Stimulated activated CD4-positive, alpha-beta T cell treated with anti-CD3 and anti-CD28 coated beads, TNF-alpha, amount 100 ng/mL, for 1 hour (primary cell): Measurements from ENCODE around the gene TRIO.

Experiments
- DNase-seq, 3 donors: peaks; one replicate each; pipeline ENCODE4 v3.0.0-alpha.2; 2020; ENCODE audit warnings: low read depth in 3 of 3, low spot score in 1 of 3

TRIO gene

DNA sequence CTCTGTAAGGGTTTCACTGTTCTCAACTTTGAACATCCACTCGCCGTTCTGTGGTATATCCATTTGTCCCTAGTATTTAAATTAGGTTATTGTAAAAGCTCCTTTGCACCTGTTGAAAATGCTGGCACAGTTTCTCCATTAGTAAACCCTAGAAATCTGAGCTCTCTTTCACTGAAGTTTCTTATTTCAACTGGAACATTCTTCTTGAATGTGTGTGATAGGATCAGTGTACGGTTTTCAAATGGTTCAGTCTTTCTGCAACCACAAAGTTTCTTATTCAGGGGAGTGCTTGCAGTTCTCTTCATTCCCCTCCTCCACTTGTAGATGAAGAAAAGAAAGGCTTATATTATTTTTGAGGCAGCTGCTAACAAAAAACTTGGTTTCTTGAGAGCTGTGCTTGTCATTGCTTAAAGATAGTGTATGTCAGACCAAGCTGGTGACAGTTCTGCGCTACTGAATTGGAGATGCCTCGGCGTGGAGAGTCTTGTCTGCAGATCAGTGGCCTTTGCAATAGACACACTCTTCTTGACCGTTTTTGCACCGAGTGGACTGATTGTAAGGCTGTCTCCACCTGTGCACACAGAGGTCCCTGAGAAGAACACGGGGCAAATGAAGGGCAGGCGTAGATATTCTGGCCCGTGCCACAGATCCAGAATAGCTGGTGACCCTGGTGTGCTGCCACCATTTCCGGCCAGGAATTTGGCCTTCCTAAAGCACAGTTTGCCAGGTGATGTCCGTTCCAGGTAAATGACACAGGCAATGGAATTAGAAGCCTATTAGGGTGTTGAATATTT lies 102.2 kb downstream of the TRIO start:
- no peak for DNase-seq

DNA sequence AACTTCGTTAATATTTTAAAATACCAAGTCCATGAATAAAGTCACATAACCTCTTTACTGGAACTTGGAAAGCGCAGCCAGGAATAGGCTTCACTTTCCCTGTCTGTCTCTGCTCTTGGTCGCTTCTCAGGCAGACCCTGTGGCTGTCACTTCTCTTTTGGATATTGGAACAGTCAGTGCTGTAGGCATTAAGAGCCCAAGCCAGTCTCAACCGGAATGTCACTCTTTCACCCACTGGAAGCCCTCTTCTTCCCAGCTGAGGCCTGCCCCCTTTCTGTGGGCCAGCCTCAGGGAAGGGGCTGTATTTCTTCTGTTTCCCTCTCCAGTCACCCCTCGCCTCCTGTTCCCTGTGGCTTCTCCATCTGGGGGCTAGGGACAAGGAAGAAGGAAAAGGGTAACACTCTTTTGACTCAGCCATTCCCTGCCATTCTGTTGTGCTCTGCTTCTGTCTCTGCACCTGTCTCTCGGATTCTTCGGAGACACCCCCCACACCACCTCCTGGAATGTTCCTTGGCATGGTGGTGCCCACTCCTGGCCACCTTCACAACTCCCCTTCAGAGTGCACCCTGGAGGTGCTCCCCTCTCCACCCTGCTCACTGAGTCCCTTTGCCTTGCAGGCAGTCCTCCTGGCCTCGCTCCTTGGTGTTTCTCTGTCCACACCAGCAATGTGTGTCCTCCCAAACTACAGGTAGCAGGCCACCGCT lies 103.4 kb downstream of the TRIO start:
- no peak for DNase-seq

DNA sequence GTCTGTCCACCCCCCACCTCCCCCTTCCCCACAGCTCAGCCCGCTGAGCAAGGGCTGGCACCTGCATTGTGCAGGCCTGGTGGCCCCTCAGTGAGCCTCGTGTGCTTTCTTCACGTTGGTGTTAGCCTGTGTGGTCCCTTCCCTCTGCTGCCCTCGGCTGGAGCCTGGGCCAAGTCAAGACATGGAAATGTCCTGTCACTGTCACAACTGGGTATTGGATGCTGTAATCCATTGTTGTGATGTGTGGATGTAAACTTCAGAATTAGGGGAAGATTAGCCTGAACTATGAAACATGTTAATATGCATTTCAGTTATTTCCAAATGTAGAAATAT lies 103.9 kb downstream of the TRIO start:
- no peak for DNase-seq

DNA sequence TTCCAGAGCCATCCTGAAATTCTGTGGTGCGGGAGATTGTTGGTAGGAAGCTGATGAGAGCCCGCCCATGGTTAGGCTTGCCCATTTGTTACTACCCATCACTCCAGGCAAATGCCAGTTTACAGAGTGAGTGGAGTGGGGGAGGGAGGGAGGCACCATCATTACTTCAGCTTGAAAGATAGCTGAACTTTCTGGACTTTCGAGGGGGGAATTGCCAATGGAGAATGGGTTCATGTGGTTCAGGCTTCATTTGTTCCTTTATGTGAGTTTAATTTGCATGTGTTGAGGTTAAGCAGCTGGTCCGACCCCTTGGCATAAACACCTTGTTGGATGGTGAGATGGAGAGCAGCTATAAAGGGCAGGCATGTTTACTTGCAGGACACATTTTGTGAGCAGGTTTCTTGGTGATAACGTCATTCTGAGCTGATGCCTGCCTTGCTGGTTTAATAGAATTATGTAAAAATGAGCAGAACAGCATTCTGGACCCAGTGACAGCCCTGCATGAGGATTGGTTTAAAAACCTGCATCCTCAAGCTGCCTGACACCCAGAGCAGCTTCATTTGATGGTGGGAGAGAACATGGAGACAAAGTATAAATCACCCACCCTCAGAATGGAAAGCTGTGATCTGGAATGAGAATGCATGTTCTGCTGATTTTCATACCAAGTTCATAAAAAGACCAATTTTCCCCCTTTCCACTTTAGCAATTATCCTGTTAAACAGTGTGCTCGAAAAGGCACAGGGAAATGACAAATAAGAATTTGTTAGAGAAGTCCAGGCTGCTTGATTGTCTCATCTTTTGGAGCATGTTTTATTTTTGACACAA lies 106.3 kb downstream of the TRIO start:
- no peak for DNase-seq

DNA sequence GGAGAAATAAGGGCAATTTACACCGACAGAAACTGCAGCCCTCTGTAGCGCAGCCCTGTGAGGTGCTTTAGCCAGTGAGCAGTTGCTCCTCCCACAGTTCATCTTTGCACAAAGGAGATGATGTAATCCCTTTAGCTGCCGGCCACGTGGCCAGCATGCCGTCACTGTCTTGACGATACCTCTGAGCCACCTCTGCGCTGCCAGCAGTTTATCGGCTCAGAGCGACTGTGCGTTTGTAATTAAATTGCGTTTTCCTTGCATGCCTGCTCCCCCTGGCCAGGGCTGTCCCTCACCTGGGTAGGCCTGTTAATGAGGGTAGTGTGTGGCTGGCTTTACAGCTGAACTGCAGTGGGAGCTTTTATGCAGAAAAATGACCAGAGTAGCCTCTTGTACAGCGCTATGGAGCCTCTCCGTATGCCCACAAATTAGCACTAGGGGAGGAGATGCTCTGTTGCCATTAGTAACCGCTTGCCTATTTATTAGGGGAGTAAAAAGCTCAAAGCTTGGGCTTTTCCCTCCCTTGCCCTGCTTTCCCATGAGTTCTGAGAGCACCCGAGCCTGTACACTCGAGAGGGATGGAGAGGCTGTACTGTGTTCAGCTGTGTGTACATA lies 107.0 kb downstream of the TRIO start:
- DNase-seq: no peak

DNA sequence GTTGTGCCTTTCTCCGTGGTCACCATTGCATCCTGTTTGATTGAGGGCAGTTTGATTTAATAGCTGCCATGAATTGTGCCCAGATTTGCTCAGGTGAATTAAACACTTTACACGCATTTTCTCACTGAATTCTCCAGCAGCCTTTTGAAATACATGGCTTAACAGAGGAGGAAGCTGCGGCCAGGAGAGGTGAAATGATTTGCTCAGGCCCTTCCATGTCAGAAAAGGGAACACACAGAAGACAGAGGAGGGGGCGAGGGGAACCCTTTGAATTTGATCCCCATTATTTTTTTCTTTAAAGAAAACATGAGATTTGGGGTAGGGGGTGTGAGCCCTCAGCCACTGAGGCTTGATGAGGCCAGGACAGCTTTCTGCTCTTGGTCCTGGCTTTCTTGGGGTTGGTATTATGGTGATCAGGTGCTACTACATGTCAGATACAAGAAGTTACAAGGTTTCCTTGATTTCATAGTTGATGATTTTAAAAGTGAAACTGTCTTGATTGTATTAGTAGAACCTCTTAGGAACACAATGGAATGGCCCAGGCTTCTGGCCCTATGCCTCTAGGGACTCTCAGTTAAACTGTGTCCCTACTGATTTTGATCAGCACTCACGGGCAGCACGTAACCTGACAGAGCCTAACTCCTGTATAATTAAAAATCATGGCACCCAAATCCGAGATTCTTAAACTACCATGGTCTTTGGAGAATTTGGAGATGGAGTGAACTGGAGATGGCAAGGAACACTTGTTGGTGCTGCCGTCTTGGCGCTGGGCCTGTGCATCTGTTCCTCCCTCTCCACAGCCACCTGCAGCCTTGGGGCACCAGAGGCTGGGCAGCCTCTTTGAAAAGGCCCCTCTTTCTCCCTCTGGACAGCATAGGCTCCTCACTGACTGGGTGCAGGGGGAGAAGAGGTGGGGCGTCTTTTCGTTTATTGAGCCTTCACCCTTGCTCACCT lies 107.9 kb downstream of the TRIO start:
- no peak for DNase-seq

DNA sequence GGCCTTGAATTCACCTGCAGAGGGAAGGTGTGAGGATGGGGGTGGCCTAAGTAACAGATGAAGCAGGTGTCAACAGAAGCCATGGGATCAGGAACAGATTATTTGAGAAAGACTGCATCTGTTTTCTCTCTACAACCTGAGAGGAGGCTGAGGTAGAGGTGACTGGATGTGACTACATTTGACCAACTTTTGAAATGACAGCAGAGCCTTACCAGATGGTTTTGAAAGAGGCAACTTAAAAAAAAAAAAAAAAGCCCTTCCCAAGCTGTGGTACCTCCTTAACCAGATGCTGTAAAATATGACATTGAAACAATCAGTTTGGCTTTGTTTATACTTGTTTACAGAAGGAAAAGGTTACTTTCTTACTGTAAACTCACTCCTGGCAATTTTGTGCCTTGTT lies 108.6 kb downstream of the TRIO start:
- DNase-seq: no peak

DNA sequence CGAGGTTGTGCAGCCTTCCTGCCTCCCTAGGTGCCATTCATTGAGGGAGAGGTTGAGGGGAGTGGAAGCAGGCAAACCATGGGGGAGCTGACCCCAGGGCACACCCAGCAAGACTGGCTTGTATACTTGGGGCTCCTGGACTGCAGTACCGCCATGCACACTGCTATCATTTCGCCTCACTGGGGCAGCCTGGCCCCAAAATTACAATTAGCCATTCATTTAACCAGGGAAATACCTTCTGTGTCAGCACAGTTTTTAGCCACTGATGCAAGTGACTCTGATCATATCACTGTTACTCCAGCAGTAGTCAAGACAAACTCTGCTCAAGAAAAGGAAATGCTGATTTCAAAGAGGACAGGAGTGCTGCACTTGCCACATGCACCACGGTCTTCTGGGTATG lies 109.7 kb downstream of the TRIO start:
- DNase-seq: no peak

DNA sequence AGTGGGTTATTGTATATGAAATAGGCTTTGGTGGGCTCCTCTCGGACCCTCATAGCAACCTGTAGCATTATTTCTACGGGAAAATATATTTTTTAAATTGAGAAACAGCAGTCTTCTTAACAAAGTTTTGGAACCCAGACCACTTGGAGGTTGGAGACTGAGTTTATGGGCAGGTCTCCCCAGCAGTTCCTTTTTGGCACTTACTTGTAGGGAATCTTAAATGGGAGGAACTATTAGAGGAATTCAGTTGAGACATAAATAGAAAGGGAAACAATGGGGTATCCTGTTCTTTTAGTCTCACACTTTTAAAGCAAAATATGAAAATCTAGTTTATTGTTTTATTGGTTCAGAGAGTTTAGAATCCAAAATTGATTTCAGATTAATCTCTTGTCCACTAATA lies 111.5 kb downstream of the TRIO start:
- no peak for DNase-seq

DNA sequence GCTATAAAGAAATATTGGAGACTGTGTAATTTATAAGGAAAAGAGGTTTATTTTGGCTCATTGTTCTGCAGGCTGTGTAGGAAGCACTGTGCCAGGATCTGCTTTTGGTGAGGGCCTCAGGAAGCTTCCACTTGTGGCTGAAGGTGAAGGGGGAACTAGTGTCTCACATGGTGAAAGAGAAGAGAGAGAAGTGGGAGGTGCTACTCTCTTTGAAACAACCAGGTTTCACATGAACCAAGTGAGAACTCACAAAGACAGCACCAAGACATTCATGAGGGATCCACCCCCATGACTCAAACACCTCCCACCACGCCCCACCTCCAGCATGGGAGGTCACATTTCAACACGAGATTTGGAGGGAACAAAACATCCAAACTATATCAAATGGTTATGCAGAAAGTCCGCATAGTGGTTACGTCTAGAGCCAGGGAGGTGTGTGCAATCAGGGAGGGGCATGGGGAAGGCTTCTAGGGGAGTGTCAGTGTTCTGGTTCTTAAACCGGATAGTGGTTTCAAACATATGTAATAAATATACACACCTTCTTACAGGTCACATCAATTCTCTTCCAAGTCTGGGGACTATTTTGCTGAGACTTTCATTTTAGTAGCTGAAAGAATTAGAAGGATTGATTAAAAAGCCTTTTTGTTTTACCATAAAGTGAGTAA lies 113.0 kb downstream of the TRIO start:
- no peak for DNase-seq

DNA sequence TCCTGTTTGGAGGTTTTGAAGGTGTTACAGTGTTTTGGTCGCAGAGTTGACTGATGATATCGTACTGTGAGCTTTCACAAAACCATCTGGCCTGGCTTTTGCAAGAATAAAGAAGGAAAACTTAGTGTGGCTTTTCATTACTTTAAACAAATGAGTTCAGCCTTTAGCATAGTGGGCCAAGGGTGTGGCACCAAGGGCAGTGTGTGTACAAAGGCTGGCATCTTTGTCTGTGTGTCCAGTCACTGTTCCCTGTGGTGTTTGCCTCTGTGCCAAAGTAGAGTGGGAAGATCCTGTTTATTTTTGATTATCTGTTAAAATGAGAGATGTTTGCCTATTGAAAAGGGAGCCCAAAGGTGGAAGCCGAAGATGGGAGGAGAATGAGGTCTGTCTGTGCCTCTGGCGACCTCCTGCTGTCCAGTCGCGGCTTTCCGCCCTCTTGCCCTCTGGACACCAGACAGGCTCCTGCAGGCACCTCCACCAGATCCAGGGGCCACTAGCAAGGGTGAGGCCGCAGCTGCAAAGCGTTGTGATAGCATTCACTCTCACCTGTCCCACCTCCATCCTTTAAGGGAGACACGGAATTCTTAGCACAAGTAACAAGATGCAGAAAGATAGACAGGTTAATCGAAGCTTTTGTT lies 113.7 kb downstream of the TRIO start:
- DNase-seq: no peak

DNA sequence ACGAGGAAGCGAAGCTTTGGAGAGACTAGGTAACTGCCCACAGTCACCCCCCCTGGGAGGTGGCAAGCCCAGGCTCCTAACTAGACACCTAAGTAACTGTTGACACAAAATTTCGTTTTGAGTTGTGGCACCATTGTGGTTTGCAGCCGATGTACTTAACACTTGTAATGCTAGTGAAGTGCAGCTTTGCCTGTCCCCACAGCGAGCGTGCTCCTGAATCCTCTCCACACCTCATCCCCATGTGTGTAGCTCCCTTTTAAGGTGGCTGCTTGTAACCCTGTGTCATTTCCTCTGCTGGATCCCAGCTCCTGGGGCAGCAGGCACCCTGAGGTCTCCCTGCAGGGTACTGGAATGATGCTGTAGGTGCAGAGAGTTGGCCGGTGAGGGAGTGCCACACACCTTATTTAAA lies 114.9 kb downstream of the TRIO start:
- DNase-seq: no peak

DNA sequence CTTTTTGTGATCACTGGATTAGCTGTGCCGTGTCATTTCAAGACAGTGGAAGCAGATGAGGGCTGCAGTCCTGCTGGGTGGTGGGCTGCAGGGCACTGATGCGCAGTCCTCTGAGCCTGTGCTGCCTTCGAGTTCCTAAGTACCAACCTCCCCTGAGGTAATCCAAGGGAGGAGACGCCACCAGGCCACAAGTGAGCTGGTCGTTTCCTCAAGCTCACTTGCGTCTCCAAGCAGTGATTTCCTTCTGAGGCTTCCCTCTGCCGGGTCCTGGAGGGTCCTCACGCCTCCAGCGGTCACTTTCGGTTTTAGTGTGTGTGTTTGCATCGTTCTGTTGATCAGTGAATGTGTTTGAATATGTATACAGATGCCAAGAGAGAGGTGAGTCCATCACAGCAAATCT lies 115.7 kb downstream of the TRIO start:
- no peak for DNase-seq

DNA sequence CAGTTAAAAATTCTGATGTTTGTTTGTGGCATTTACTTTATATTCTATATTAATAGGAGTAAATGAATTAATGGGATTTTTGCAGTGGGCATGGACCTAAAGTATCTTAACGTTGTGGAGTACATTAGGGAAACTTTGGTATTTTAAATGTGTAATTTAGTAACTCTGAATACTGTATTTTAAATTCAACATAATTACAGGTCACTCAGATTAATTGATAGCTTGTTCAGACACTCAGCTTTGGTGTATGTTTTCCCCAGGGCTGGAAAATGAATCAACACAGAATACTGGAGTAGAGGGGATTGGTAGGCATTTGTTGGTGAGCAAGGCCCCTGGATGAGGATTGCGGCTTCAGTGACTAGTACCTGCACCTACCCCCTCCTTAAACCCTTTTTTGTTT lies 117.5 kb downstream of the TRIO start:
- no peak for DNase-seq

DNA sequence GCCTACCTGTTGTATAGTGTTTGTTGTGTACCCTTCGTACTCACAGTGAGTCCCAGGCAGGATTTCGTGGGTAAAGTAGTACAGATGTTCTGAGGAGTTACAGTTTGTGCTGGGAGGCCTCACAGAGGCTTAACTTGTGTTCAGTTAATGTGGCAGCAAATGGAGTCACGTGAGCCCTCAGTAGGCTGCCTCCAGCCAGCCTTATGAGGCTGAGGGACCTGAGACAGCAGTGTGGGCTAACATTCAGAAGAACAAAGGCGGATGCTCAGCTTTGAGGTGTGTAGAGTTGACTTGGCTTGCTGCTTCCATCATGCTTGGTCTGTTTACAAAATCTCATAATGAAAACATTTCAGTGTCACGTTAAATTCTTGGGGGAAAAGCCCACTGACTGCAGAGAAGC lies 118.1 kb downstream of the TRIO start:
- DNase-seq: no peak

DNA sequence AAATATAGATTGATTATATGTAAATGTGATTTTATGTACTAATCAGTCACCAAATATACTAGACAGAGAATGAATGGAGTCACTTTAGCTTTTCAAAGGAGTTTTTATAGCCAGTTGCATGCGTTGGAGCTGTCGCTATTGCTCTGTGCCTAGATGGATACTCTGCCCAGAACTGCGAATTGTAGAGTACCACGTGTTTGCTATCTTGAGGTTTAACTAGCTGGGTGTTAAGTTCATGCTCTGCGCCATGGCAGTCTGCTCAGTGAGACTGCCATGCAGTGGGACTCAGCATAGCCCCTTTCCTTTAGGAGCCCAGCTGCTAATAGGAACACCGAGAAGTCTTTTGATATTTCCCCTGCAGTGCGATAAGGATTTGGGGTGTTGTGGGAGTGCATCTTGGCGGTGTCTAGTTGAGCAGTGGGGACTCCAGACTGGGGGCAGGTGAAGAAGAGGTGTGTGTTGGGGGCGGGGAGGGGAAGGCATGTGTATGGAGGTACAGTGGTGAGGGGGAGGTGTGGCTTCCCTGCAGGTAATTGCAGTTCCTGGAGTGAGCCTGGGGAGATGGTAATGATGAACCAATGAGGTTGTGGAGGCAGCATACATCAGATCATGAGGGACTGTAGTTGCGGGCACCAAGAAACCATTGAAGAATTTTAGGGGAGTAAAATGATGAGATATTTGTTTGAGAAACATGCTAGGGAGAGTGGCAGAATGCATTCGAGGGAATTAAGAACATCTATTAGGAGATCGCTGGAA lies 118.9 kb downstream of the TRIO start:
- no peak for DNase-seq

DNA sequence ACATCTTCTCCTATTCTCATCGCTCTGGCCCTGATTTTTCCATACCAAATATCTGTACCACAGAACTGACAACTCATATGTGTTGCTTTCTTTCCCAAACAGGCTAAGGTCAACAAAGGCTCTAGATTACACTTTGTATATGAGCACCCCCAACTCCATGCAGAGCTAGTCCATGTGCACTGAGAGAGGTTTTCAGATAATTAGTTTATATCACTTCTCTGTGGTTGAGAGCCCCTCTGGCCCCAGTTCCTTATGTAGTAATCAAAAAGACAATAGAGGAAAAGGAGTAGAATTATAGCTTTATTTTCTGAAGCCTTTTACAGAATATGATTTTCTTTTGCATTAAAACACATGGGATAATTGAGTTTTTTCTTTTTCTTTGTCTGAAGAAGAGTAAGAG lies 120.0 kb downstream of the TRIO start:
- no peak for DNase-seq

DNA sequence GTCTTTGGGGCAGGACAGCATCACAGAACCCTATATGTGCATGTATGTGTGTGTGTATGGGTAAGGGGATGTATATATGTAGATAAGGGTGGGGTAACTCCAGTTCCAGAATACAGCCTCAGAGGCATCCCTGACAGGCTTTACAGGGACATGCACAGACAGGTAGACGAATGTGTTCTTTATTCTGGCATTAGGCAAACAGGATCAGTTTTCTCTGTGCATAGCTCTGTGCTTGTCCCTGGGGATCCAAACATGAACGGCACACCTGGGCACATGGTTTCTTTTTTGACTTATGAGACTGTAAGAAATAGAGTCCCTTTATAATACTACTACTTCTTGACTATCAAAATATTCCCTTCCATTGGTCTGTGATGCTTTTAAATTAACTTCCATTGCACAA lies 120.6 kb downstream of the TRIO start:
- DNase-seq: no peak
